CD4-positive, alpha-beta memory T cell (primary cell): ENCODE measurements around the gene CNTROB. TPM values are rescaled to one million over a fixed set of nuclear protein-coding genes. Genes with fewer than 3 reads are reported as not detected.

ENCODE experiments used
- CTCF ChIA-PET: fragments of 350-600 bp; sonication (Branson Sonifier 250); formaldehyde crosslinking; loops from one replicate; lab custom pipeline; 2021; ENCODE audit warnings: inconsistent platforms; ENCODE audit not compliant: partially characterized antibody; lab: Charles Lee
- POLR2A ChIA-PET: fragments of 350-600 bp; sonication (Branson Sonifier 250); formaldehyde crosslinking; loops from one replicate; lab custom pipeline; 2021; ENCODE audit not compliant: partially characterized antibody; lab: Charles Lee
- DNase-seq, 5 donors: peaks; one replicate each; pipeline versions ENCODE4 v3.0.0 to v3.0.0-alpha.2; 2020 to 2022; ENCODE audit warnings: mixed read lengths in 1 of 5
- H3K27ac ChIP-seq: one replicate; pipeline ENCODE4 v1.7.0; 2013; ENCODE audit warnings: low read depth, low read length
- H3K27me3 ChIP-seq: 2 replicates; pipeline ENCODE4 v1.7.0; 2013; ENCODE audit warnings: mild to moderate bottlenecking, low read length, moderate library complexity; ENCODE audit not compliant: insufficient read depth
- H3K36me3 ChIP-seq: 2 replicates; pipeline ENCODE4 v1.7.0; 2013; ENCODE audit warnings: mild to moderate bottlenecking, low read length, moderate library complexity; ENCODE audit not compliant: insufficient read depth
- H3K4me1 ChIP-seq: 2 replicates; pipeline ENCODE4 v1.7.0; 2013; ENCODE audit warnings: mild to moderate bottlenecking, low read length, moderate library complexity; ENCODE audit not compliant: insufficient read depth
- H3K4me3 ChIP-seq, 2 donors: one replicate each; pipeline ENCODE4 v1.7.0; 2013; ENCODE audit warnings: low read length in 2 of 2, mild to moderate bottlenecking in 1 of 2
- H3K9me3 ChIP-seq, 2 donors: one replicate each; pipeline ENCODE4 v1.7.0; 2013; ENCODE audit warnings: low read length in 2 of 2, control low read depth in 1 of 2; ENCODE audit not compliant: control insufficient read depth in 1 of 2
- H3K27ac Mint-ChIP-seq, 7 donors: one replicate each; pipeline ENCODE4 v1.8.0; 2020 to 2021; ENCODE audit warnings: mixed read lengths in 7 of 7, mild to moderate bottlenecking in 6 of 7, inconsistent platforms in 3 of 7, moderate library complexity in 3 of 7
- H3K27me3 Mint-ChIP-seq, 2 donors: one replicate each; pipeline ENCODE4 v1.8.0; 2020 to 2021; ENCODE audit warnings: mixed read lengths in 2 of 2
- H3K36me3 Mint-ChIP-seq, 2 donors: one replicate each; pipeline ENCODE4 v1.8.0; 2020 to 2021; ENCODE audit warnings: mixed read lengths in 2 of 2, inconsistent platforms in 1 of 2, mild to moderate bottlenecking in 1 of 2
- H3K4me1 Mint-ChIP-seq, 4 donors: one replicate each; pipeline ENCODE4 v1.8.0; 2020 to 2021; ENCODE audit warnings: mixed read lengths in 4 of 4, mild to moderate bottlenecking in 1 of 4
- H3K4me3 Mint-ChIP-seq, 8 donors: one replicate each; pipeline ENCODE4 v1.8.0; 2020 to 2021; ENCODE audit warnings: mixed read lengths in 8 of 8, mild to moderate bottlenecking in 7 of 8, moderate library complexity in 6 of 8, inconsistent platforms in 3 of 8
- H3K9me3 Mint-ChIP-seq, 8 donors: one replicate each; pipeline ENCODE4 v1.8.0; 2020 to 2021; ENCODE audit warnings: mixed read lengths in 8 of 8, mild to moderate bottlenecking in 5 of 8, inconsistent platforms in 3 of 8, moderate library complexity in 1 of 8
- intact Hi-C: fragments of 100-400 bp; cut with micrococcal nuclease; formaldehyde crosslinking; loops from one replicate; pipeline ENCODE4 v1.15.1; 2023
- polyA plus RNA-seq, 2 donors: library from polyadenylated mRNA; unstranded; fragments of 300-500 nt; fragmentation: Illumina TruSeq; gene quantifications; one replicate each; pipeline ENCODE4 v1.2.3, GENCODE V29; 2021
- total RNA-seq, 2 experiments: library from RNA; stranded (reverse); gene quantifications; one replicate each; pipeline ENCODE4 v1.2.3, GENCODE V29; 2021

CNTROB gene
- total and polyA plus RNA-seq, 4 experiments from 2014 or later, result 3.9 to 30.1 (median 21.2) TPM

DNA sequence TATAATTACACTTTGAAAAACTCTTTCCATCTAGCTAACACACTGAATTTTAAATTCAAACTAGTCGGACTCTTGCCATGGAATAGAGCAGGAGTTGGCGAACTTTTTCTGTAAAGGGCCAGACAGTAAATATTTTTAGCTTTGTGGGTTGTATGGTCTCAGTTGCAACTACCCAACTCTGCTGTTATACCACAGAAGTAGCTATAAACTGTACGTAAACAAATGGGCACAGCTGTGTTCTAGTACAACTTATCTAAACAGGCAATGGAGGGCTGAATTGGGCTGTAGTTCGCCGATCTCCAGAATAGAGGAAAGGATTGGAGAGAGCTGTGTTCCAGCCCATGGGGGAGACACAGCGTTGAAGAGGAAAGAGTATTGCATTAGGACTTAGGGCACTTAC lies 8.7 kb downstream of the CNTROB start:
- Mint-ChIP-seq H3K4me1 (peaks cover 0 to 5% (median 3%) of the 10 kb centered on the region in 4 donors), H3K27me3 (no peaks in the 10 kb centered on the region), H3K36me3 (peaks cover 49 to 61% of the 10 kb centered on the region in 2 donors), H3K9me3 (peaks cover 0 to 1% (median 0%) of the 10 kb centered on the region in 8 donors), H3K27ac (no peak overlapping the region), H3K4me3 (no peak overlapping the region)
- no peaks in the 10 kb centered on the region for H3K9me3 ChIP-seq
- H3K4me1 ChIP-seq, result no peaks in the 10 kb centered on the region
- peaks cover 31% of the 10 kb centered on the region for H3K36me3 ChIP-seq
- intact Hi-C loops, result no loop called here
- DNase-seq, result no peak
- no peak overlapping the region for H3K27ac ChIP-seq
- ChIA-PET POLR2A (interaction anchor here (0.6 to 2.1 kb wide), 3 partner anchors 9 to 307 kb away, joined by 3 to 7 read pairs (median 6); partner anchors contain the start of genes CNTROB, CTC1, RNF227 and TRAPPC1), CTCF (interaction anchor here (1.0 to 1.1 kb wide), 2 partner anchors 8 to 47 kb away, joined by 3 to 4 read pairs; no protein-coding TSS in a partner anchor)
- H3K4me3 ChIP-seq, result no peak overlapping the region
- H3K27me3 ChIP-seq, result no peaks in the 10 kb centered on the region

DNA sequence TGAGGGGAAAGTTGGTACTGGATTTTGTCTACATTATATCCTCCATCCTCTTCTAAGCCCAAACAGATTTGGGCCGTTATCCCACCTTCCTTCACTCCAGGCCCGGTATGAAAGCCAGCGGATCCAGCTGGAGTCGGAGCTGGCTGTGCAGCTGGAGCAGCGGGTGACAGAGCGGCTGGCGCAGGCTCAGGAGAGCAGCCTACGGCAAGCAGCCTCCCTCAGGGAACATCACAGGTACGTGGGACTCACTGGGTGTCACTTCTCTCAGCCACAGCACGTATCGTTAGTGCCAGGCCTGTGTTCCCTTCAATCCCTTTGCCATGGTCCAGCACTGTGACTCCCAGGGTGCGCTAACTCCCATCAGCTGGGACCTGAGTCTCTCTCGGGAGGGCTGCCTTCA lies 11.3 kb downstream of the CNTROB start:
- no peaks in the 10 kb centered on the region for H3K27me3 ChIP-seq
- H3K4me1 Mint-ChIP-seq, result peaks cover 0 to under 1% (median 0%) of the 10 kb centered on the region in 4 donors
- peaks cover 54 to 68% of the 10 kb centered on the region in 2 donors for H3K36me3 Mint-ChIP-seq
- H3K27ac ChIP-seq, result no peak overlapping the region
- H3K27ac Mint-ChIP-seq, result no peak overlapping the region
- H3K9me3 ChIP-seq, result no peaks in the 10 kb centered on the region
- no peak overlapping the region for H3K4me3 ChIP-seq
- H3K4me1 ChIP-seq, result no peaks in the 10 kb centered on the region
- peaks cover 47% of the 10 kb centered on the region for H3K36me3 ChIP-seq
- ChIA-PET CTCF (interaction anchor here (0.5 to 3.4 kb wide), 4 partner anchors 10 to 54 kb away, joined by 4 to 16 read pairs (median 10); partner anchors contain the start of genes CNTROB and TRAPPC1), POLR2A (interaction anchor here (0.6 to 2.8 kb wide), 2 partner anchors 8 to 11 kb away, joined by 3 to 19 read pairs; partner anchors contain the start of genes CNTROB and TRAPPC1)
- intact Hi-C loops, result no loop called here
- H3K27me3 Mint-ChIP-seq, result no peaks in the 10 kb centered on the region
- H3K4me3 Mint-ChIP-seq, result no peak overlapping the region
- DNase-seq, result no peak
- H3K9me3 Mint-ChIP-seq, result peaks cover 0 to 1% (median 0%) of the 10 kb centered on the region in 8 donors

DNA sequence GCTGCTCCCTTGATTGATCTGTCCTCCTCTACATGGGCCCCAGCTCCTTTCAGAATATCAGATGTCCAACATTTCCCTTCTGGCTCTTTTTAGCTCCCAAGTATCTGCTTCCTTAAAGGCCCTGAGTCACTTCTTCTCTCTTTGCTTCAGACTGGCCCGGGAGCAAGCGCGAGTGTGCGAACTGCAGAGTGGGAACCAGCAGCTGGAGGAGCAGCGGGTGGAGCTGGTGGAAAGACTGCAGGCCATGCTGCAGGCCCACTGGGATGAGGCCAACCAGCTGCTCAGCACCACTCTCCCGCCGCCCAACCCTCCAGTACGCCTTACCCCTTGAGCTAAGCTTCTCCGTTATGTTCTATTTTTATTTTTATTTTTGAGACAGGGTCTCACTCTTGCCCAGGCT lies 12.3 kb downstream of the CNTROB start:
- no peak overlapping the region for H3K27ac ChIP-seq
- intact Hi-C loops, result no loop called here
- H3K36me3 ChIP-seq, result peaks cover 46% of the 10 kb centered on the region
- POLR2A ChIA-PET, result interaction anchor here (1.3 to 2.8 kb wide), 2 partner anchors 12 to 31 kb away, joined by 4 to 19 read pairs; partner anchors contain the start of genes CNTROB and TRAPPC1
- peaks cover 0 to 1% (median 0%) of the 10 kb centered on the region in 8 donors for H3K9me3 Mint-ChIP-seq
- no peaks in the 10 kb centered on the region for H3K4me1 Mint-ChIP-seq
- no peak overlapping the region for H3K4me3 Mint-ChIP-seq
- H3K4me1 ChIP-seq, result no peaks in the 10 kb centered on the region
- H3K27me3 ChIP-seq, result no peaks in the 10 kb centered on the region
- H3K4me3 ChIP-seq, result no peak overlapping the region
- no peak for DNase-seq
- peaks cover 60 to 74% of the 10 kb centered on the region in 2 donors for H3K36me3 Mint-ChIP-seq
- H3K27me3 Mint-ChIP-seq, result no peaks in the 10 kb centered on the region
- no peaks in the 10 kb centered on the region for H3K9me3 ChIP-seq
- peak overlapping the region in 1 of 7 donors; percentile 74 for H3K27ac Mint-ChIP-seq
- CTCF ChIA-PET, result interaction anchor here (0.8 to 3.4 kb wide), 4 partner anchors 11 to 129 kb away, joined by 3 to 16 read pairs (median 10); partner anchors contain the start of genes CNTROB and TRAPPC1

DNA sequence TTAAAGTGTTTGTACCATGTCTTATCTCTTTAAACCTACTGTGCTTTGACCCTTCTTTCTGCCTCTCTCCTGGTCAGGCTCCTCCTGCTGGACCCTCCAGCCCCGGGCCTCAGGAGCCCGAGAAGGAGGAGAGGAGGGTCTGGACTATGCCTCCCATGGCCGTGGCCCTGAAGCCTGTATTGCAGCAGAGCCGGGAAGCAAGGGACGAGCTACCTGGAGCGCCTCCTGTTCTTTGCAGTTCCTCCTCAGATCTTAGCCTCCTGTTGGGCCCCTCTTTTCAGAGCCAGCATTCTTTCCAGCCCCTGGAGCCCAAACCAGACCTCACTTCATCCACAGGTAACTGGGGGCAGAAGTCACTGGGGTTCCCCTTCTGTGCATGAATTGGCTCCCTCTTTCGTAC lies 13.6 kb downstream of the CNTROB start:
- Mint-ChIP-seq H3K27me3 (no peaks in the 10 kb centered on the region), H3K4me3 (no peak overlapping the region), H3K27ac (peak overlapping the region in 1 of 7 donors; percentile 29), H3K36me3 (peaks cover 52 to 67% of the 10 kb centered on the region in 2 donors), H3K4me1 (peaks cover 0 to 1% (median 0%) of the 10 kb centered on the region in 4 donors), H3K9me3 (no peaks in the 10 kb centered on the region)
- ChIA-PET CTCF (interaction anchor here (0.9 to 3.4 kb wide), 3 partner anchors 12 to 44 kb away, joined by 3 to 16 read pairs (median 16); partner anchors contain the start of genes CNTROB and TRAPPC1), POLR2A (interaction anchor here (2.8 kb wide), 1 partner anchor 13 kb away, joined by 19 read pairs; the partner anchor contains the start of genes CNTROB and TRAPPC1)
- Histone ChIP-seq H3K4me1 (no peaks in the 10 kb centered on the region), H3K4me3 (no peak overlapping the region), H3K27ac (no peak overlapping the region), H3K9me3 (no peaks in the 10 kb centered on the region), H3K27me3 (no peaks in the 10 kb centered on the region), H3K36me3 (peaks cover 40% of the 10 kb centered on the region)
- intact Hi-C loops, result no loop called here
- DNase-seq, result no peak

DNA sequence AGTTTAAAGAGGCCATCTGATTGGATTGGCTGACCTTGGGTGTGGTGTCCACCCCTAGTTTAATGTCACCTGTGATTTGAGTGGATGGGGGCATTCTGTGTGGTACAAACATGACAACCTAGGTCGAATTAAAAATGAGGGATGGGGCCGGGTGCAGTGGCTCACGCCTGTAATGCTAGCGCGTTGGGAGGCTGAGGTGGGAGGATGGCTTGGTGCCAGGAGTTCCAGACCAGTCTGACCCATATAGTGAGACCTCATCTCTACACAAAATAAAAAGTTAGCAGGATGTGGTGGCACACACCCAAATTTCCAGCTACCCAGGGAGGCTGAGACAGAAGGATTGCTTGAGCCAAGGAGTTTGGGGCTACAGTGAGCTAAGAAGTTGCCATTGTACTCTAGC lies 14.4 kb downstream of the CNTROB start:
- H3K36me3 ChIP-seq, result peaks cover 35% of the 10 kb centered on the region
- no peaks in the 10 kb centered on the region for H3K9me3 Mint-ChIP-seq
- H3K27me3 Mint-ChIP-seq, result no peaks in the 10 kb centered on the region
- POLR2A ChIA-PET, result no interaction called here
- no peak for DNase-seq
- no peak overlapping the region for H3K27ac ChIP-seq
- intact Hi-C loops, result no loop called here
- peaks cover 3% of the 10 kb centered on the region for H3K4me1 ChIP-seq
- H3K4me3 Mint-ChIP-seq, result no peak overlapping the region
- H3K36me3 Mint-ChIP-seq, result peaks cover 47 to 64% of the 10 kb centered on the region in 2 donors
- H3K27ac Mint-ChIP-seq, result peak overlapping the region in 2 of 7 donors; percentile 32 to 42
- CTCF ChIA-PET, result no interaction called here
- H3K27me3 ChIP-seq, result no peaks in the 10 kb centered on the region
- H3K4me1 Mint-ChIP-seq, result peaks cover 3 to 5% (median 4%) of the 10 kb centered on the region in 4 donors
- H3K9me3 ChIP-seq, result no peaks in the 10 kb centered on the region
- no peak overlapping the region for H3K4me3 ChIP-seq

DNA sequence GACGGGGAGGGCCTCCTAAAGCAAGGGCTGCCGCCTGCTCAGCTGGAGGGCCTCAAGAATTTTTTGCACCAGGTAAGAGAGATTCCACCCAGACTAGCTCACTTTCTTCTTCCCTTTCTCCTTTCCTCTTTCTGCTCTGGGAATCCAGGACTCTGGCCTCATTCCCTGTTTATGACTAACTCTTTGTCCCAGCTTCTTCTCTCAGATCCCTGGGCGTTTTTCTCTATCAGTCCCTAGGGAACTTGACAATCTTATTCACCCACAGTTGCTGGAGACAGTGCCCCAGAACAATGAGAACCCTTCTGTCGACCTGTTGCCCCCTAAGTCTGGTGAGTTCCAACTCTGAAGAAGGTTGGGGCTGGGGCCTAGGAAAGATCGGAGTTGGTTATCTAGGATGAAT lies 15.6 kb downstream of the CNTROB start:
- ChIA-PET CTCF (interaction anchor here (1.0 kb wide), 1 partner anchor 82 kb away, joined by 3 read pairs; no protein-coding TSS in a partner anchor), POLR2A (no interaction called here)
- Mint-ChIP-seq H3K36me3 (peaks cover 45 to 59% of the 10 kb centered on the region in 2 donors), H3K9me3 (no peaks in the 10 kb centered on the region), H3K4me1 (peaks cover 4 to 8% (median 6%) of the 10 kb centered on the region in 4 donors), H3K4me3 (no peak overlapping the region), H3K27me3 (no peaks in the 10 kb centered on the region), H3K27ac (no peak overlapping the region)
- intact Hi-C loops, result no loop called here
- DNase-seq, result no peak
- H3K9me3 ChIP-seq, result no peaks in the 10 kb centered on the region
- H3K4me3 ChIP-seq, result no peak overlapping the region
- H3K36me3 ChIP-seq, result peaks cover 35% of the 10 kb centered on the region
- no peak overlapping the region for H3K27ac ChIP-seq
- H3K4me1 ChIP-seq, result peaks cover 8% of the 10 kb centered on the region
- H3K27me3 ChIP-seq, result no peaks in the 10 kb centered on the region

DNA sequence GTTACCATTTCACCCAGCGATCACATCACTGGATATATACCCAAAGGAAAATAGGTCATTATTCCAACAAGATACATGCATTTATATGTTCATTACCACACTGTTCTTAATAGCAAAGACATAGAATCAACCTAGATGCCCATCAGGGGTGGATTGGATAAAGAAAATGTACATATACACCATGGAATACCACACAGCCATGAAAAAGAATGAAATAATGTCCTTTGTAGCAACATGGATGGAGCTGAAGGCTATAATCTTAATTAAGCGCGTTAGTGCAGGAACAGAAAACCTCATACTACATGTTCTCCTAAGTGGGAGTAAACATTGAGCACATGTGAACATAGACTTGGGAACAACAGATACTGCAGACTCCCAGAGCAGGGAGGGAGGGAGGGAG lies 18.6 kb downstream of the CNTROB start:
- Histone ChIP-seq H3K27me3 (no peaks in the 10 kb centered on the region), H3K9me3 (no peaks in the 10 kb centered on the region), H3K36me3 (peaks cover 16% of the 10 kb centered on the region), H3K27ac (no peak overlapping the region), H3K4me1 (peaks cover 8% of the 10 kb centered on the region), H3K4me3 (no peak overlapping the region)
- DNase-seq, result no peak
- ChIA-PET CTCF (no interaction called here), POLR2A (no interaction called here)
- H3K27ac Mint-ChIP-seq, result peak overlapping the region in 2 of 7 donors; percentile 25 to 30
- peaks cover 4 to 8% (median 6%) of the 10 kb centered on the region in 4 donors for H3K4me1 Mint-ChIP-seq
- H3K4me3 Mint-ChIP-seq, result no peak overlapping the region
- intact Hi-C loops, result no loop called here
- H3K27me3 Mint-ChIP-seq, result no peaks in the 10 kb centered on the region
- peaks cover 32 to 36% of the 10 kb centered on the region in 2 donors for H3K36me3 Mint-ChIP-seq
- no peaks in the 10 kb centered on the region for H3K9me3 Mint-ChIP-seq
